Measurements from ENCODE around the gene UTF1. TPM values are rescaled to one million over a fixed set of nuclear protein-coding genes. Genes with fewer than 3 reads are reported as not detected.

Gene UTF1
- total RNA-seq, 2 donors from 2014 or later, result 1.5 TPM; not detected in 1

DNA sequence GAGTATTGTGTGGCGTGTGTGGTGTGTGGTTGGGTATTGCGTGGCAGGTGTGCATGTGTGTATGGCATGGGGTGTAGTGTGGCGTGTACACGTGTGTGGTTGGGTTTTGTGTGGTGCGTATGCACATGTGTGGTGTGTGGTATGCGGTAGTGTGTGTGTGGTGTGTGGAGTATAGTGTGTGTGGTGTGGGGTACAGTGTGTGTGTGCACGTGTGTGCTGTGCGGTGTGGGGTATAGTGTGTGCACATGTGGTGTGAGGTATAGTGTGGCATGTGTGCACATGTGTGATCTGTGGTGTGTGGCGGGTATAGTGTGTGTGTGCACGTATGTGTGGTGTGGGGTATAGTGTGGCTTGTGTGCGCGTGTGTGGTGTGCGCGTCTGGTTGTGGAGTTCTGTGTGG is 20.9 kb upstream of the UTF1 start:
- Histone ChIP-seq H3K27ac (ENCODE audit: low read depth, low read length) (no peak overlapping the region), H3K9ac (ENCODE audit: extremely low read depth, low read length, poor library complexity, severe bottlenecking) (no peak overlapping the region), H3K36me3 (ENCODE audit: control insufficient read depth, insufficient read depth, low read length) (no peaks in the 10 kb centered on the region), H3K4me3 (ENCODE audit: low read length) (no peak overlapping the region), H3K4me1 (ENCODE audit: control insufficient read depth, insufficient read depth, low read length) (no peaks in the 10 kb centered on the region), H3K27me3 (ENCODE audit: control insufficient read depth, insufficient read depth, low read length, poor library complexity, severe bottlenecking) (no peaks in the 10 kb centered on the region), H3K9me3 (ENCODE audit: control insufficient read depth, low read length) (no peaks in the 10 kb centered on the region)
- TF ChIP-seq, protein P1, sequence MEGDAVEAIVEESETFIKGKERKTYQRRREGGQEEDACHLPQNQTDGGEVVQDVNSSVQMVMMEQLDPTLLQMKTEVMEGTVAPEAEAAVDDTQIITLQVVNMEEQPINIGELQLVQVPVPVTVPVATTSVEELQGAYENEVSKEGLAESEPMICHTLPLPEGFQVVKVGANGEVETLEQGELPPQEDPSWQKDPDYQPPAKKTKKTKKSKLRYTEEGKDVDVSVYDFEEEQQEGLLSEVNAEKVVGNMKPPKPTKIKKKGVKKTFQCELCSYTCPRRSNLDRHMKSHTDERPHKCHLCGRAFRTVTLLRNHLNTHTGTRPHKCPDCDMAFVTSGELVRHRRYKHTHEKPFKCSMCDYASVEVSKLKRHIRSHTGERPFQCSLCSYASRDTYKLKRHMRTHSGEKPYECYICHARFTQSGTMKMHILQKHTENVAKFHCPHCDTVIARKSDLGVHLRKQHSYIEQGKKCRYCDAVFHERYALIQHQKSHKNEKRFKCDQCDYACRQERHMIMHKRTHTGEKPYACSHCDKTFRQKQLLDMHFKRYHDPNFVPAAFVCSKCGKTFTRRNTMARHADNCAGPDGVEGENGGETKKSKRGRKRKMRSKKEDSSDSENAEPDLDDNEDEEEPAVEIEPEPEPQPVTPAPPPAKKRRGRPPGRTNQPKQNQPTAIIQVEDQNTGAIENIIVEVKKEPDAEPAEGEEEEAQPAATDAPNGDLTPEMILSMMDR (conservative IDR thresholded peaks at IDR 0.05), result no peak
- Mint-ChIP-seq H3K9me3 (no peaks in the 10 kb centered on the region), H3K27ac (no peak overlapping the region), H3K36me3 (ENCODE audit: low read depth) (no peaks in the 10 kb centered on the region), H3K4me3 (no peak overlapping the region), H3K4me1 (no peaks in the 10 kb centered on the region), H3K27me3 (ENCODE audit: insufficient read depth) (no peaks in the 10 kb centered on the region)
- DNase-seq, result no peak
- WGBS, 2 experiments (ENCODE audit: insufficient coverage in 1 of 2, insufficient read length in 1 of 2), result 91 to 95% methylated on average over 9 to 14 of the region's 14 CpGs

DNA sequence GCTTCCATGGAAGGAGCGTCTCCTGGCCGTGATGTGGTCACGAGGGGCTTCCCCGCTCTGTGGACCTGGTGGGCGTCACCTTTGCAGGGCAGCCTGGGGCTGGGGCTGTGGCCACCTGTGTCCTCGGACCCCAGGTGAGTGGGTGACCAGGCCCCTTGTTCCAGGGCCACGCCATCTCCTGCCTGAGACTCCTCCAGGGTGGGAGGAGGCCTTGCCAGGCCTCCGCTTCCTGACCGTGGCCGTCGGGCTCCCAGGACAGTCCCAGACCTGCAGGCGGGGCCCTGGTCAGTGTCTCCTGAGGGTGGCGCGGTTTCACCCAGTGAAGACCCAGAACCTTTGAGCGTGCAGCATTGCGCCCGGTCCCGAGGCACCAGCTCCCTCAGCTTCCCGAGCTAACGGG is 20.4 kb upstream of the UTF1 start:
- Histone ChIP-seq H3K4me3 (ENCODE audit: low read length) (no peak overlapping the region), H3K9me3 (ENCODE audit: control insufficient read depth, low read length) (no peaks in the 10 kb centered on the region), H3K36me3 (ENCODE audit: control insufficient read depth, insufficient read depth, low read length) (no peaks in the 10 kb centered on the region), H3K27me3 (ENCODE audit: control insufficient read depth, insufficient read depth, low read length, poor library complexity, severe bottlenecking) (no peaks in the 10 kb centered on the region), H3K27ac (ENCODE audit: low read depth, low read length) (no peak overlapping the region), H3K9ac (ENCODE audit: extremely low read depth, low read length, poor library complexity, severe bottlenecking) (no peak overlapping the region), H3K4me1 (ENCODE audit: control insufficient read depth, insufficient read depth, low read length) (no peaks in the 10 kb centered on the region)
- Mint-ChIP-seq H3K9me3 (no peaks in the 10 kb centered on the region), H3K27me3 (ENCODE audit: insufficient read depth) (no peaks in the 10 kb centered on the region), H3K4me1 (no peaks in the 10 kb centered on the region), H3K4me3 (no peak overlapping the region), H3K27ac (no peak overlapping the region), H3K36me3 (ENCODE audit: low read depth) (no peaks in the 10 kb centered on the region)
- no peak for DNase-seq
- TF ChIP-seq, protein P1 (conservative IDR thresholded peaks at IDR 0.05), result no peak
- 91 to 96% methylated on average over 17 to 20 of the region's 20 CpGs for WGBS, 2 experiments (ENCODE audit: insufficient coverage in 1 of 2, insufficient read length in 1 of 2)

DNA sequence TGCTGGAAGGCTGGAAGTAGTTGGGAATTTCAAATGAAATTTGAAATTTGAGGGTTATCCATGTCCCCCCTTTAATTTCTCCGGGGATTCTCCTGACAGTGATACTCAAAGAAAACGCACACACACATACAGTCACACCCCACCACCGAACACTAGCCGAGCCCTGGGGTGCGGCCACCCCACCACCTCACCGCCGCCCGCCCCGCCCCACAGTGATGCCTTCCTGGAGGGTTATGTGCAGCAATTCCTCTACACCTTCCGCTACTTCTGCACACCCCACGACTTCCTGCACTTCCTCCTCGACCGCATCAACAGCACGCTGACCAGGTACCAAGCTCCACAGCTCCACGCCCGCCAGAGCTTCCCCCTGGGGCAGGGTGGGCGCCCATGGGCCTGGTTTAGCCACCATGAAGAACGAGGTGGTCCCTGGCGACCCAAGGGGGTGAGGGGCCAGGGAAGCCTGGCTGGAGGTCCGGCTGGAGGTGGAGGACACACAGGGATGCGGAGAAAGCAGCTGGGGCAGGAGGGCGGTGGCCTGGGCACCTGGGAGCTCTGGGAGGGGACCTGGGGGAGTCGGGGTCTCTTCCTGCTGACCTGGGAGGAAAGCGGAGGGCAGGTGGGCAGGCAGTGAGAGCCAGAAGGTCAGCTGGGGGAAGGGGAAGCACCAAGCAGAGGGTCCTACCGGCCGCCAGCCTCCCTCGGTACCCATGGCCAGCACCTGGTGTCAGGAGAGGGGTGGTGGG is 19.4 kb upstream of the UTF1 start:
- WGBS, 2 experiments (ENCODE audit: insufficient coverage in 1 of 2, insufficient read length in 1 of 2), result 91 to 100% methylated on average over 8 to 27 of the region's 27 CpGs
- Histone ChIP-seq H3K27ac (ENCODE audit: low read depth, low read length) (no peak overlapping the region), H3K27me3 (ENCODE audit: control insufficient read depth, insufficient read depth, low read length, poor library complexity, severe bottlenecking) (no peaks in the 10 kb centered on the region), H3K9me3 (ENCODE audit: control insufficient read depth, low read length) (no peaks in the 10 kb centered on the region), H3K36me3 (ENCODE audit: control insufficient read depth, insufficient read depth, low read length) (no peaks in the 10 kb centered on the region), H3K9ac (ENCODE audit: extremely low read depth, low read length, poor library complexity, severe bottlenecking) (no peak overlapping the region), H3K4me3 (ENCODE audit: low read length) (no peak overlapping the region), H3K4me1 (ENCODE audit: control insufficient read depth, insufficient read depth, low read length) (no peaks in the 10 kb centered on the region)
- Mint-ChIP-seq H3K9me3 (no peaks in the 10 kb centered on the region), H3K27ac (no peak overlapping the region), H3K27me3 (ENCODE audit: insufficient read depth) (no peaks in the 10 kb centered on the region), H3K36me3 (ENCODE audit: low read depth) (no peaks in the 10 kb centered on the region), H3K4me1 (no peaks in the 10 kb centered on the region), H3K4me3 (no peak overlapping the region)
- TF ChIP-seq, protein P1 (conservative IDR thresholded peaks at IDR 0.05), result no peak
- no peak for DNase-seq
